HG02588 (cell line): Measurements from ENCODE around the gene PDK1.

Experiments used
- ATAC-seq: cut with Tn5 transposase; IDR thresholded peaks from one replicate; pipeline ENCODE4 v1.9.1; 2021; ENCODE audit warnings: mild to moderate bottlenecking, moderate library complexity; ENCODE audit not compliant: unreplicated experiment

Gene PDK1

DNA sequence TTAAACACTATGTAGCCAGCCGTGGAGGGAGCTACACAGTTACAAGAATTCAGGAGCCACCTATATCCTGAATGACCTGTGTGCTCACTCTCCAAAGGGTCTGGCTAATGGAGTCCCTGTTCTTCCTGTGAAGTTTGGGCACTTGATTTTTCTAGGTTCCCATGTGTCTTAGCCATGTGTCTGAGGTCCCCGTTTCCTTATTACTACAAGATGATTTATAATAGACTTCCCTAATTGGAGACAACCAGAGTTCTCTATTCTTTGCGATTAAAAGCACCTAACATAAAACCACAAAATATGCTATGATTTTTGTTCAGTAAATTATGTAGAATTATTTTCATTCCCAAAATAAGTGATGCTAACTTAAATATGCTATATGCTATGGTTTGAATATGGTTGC lies 83.4 kb downstream of the PDK1 start:
- no peak for ATAC-seq

DNA sequence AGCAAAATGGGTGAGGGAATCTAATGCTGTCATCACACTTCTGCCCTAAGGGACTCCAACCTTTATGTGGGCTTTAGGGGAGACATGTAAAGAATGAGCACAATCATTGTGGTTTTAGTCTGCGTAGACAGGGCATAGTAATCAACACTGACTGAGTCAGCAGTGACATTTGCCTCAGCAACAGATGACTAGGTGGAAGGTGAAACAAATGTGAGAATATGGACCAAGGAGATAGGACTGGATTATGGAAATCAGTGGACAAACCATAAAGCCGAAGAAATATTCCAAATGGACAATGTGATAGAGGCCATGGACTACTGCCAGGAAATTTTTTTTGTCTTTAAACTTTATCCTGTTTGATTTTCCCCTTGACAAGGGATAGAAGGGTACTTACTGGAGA lies 83.9 kb downstream of the PDK1 start:
- ATAC-seq, result no peak

DNA sequence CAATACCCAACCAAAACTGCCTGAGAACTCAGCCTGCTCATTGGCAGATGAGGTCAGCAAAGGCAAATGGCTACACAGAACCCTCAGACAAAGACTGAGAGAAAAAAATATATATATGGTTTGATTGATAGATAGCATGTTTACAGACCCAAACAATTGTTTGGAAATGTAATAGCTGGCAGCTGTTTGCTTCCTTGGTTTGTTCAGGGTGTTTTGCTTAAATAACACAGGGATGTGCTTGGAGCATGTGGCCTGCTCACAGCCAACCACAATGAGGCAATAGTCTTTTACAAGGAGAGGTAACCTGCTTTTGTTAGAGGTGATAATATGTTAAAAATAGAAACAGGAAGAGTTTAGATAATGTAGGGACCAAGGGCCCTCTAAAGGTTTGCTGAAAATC lies 84.5 kb downstream of the PDK1 start:
- no peak for ATAC-seq

DNA sequence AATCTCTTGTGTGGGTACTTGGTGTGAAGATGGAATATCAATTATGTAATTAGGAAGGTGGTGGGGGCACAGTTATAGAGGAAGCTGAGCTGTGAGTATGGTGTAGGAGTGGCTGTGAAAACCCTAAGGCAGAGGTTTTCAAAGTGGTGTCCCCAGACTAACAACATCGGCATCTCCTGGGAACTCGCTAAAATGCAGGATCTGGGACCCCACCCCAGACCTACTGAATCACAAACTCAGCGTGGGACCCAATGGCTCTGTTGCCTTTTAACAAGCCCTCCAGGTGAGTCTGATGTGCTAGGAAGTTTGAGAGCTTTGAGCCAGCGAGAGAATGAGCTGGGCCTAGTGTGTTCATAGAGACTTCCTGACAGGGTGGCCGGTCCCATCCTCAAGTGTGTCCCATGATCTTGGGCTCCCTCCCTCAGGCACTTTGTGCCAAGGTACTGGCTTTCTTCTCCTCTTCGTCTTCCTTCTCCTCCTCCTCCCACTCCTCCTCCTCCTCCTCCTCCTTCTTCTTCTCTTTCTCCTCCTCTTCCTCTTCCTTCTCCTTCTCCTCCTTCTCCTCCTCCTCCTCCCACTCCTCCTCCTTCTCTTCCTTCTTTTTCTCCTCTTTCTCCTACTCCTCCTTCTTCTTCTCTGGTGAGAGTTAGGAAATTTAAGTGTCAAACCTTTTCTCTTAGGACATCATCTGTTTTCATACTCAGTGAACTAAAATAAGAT lies 86.6 kb downstream of the PDK1 start:
- ATAC-seq, result no peak

DNA sequence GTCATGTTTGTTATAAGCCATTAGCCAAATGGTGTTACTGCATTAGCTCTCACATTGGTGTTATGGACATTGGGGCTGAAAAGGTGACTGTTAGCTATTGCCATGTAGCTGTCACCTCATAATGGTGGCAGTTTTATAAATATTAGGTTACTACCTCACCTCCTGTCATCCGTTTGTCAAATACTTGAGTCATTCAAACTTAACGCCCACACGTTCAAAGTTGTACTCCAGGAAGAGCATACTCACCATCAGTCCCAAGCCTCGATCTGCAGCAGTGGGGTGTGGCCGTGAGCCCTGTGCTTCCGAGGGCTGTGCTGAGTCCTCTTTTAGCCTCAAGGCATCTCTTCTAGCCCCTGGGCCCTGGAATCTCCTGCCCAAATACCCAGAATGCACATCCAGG lies 87.3 kb downstream of the PDK1 start:
- ATAC-seq, result no peak

GRCh38 chr2:172647439-172647838 lies 91.5 kb downstream of the PDK1 start:
- no peak for ATAC-seq

GRCh38 chr2:172655091-172655837 lies 99.4 kb downstream of the PDK1 start:
- no peak for ATAC-seq

GRCh38 chr2:172655838-172656573 lies 100.1 kb downstream of the PDK1 start:
- ATAC-seq, result no peak
